GM12874 (cell line): ENCODE results near the gene LHFPL2.

ENCODE experiments used
- CTCF ChIP-seq: IDR thresholded peaks from 2 replicates; pipeline ENCODE4 v1.5.1; 2011; ENCODE audit warnings: low read depth, mild to moderate bottlenecking, control low read depth, low read length, moderate library complexity; ENCODE audit not compliant: insufficient read depth

LHFPL2 gene

GRCh38 chr5:78588507-78588906 lies 60.1 kb downstream of the LHFPL2 start:
- TF ChIP-seq CTCF: no peak

GRCh38 chr5:78587775-78588291 lies 60.7 kb downstream of the LHFPL2 start:
- TF ChIP-seq CTCF: no peak

GRCh38 chr5:78587081-78587774 lies 61.3 kb downstream of the LHFPL2 start:
- TF ChIP-seq CTCF: no peak

GRCh38 chr5:78586251-78586650 lies 62.3 kb downstream of the LHFPL2 start:
- no peak for TF ChIP-seq CTCF

- no peak for TF ChIP-seq CTCF
Measured at GRCh38 chr5:78578015-78578414, 70.6 kb downstream of the LHFPL2 start.

GRCh38 chr5:78577071-78577807 lies 71.3 kb downstream of the LHFPL2 start:
- no peak for TF ChIP-seq CTCF

GRCh38 chr5:78576376-78576775 lies 72.2 kb downstream of the LHFPL2 start:
- TF ChIP-seq CTCF: no peak
